ENCODE measurements around the gene METRN.

METRN gene

DNA sequence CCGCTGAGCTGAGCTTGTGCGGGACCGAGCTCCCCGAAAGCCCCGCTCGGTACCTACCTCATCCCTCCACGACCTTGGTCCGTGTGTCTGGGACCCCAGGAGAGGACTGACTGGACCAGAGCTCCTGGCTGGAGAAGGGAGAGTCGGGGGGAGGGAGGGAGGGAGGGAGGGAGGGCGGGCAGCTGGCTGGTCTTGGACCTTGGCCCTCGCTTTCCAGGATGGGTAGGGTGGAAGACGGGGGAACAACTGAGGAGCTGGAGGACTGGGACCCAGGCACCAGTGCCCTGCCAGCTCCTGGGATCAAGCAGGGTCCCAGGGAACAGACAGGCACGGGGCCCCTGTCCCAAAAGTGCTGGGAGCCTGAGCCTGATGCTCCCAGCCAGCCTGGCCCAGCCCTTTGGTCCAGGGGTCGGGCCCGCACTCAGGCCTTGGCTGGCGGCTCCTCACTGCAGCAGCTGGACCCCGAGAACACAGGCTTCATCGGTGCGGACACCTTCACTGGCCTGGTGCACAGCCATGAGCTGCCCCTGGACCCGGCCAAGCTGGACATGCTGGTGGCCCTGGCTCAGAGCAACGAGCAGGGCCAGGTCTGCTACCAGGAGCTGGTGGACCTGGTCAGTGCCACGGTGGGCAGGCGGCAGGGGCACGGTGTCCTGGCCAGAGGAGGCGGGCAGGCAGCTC, 38.9 kb upstream of the METRN start:
- Histone ChIP-seq H4K20me1 (ENCODE audit: insufficient read depth, low read length) (no peaks in the 10 kb centered on the region), H3K36me3 (replicated peaks; ENCODE audit: low read depth, low read length) (peaks cover 11% of the 10 kb centered on the region), H3K4me2 (ENCODE audit: low read length) (no peak overlapping the region), H3K4me3 (ENCODE audit: low read length) (no peak overlapping the region; the same call in 1 of the 2 replicates), H3K4me1 (ENCODE audit: low read length) (peaks cover 2% of the 10 kb centered on the region), H3K27me3 (ENCODE audit: low read depth, low read length) (no peaks in the 10 kb centered on the region), H3K9me3 (ENCODE audit: insufficient read depth, low read length) (no peaks in the 10 kb centered on the region), H2AFZ (ENCODE audit: low read depth, low read length) (no peak overlapping the region), H3K27ac (ENCODE audit: low read length) (no peak overlapping the region), H3K79me2 (ENCODE audit: low read length) (peaks cover 7% of the 10 kb centered on the region), H3K9ac (ENCODE audit: low read length) (no peak overlapping the region)
- TF ChIP-seq CTCF (IDR thresholded peaks at IDR 0.05; ENCODE audit: low read depth, low read length) (no peak), EZH2phosphoT487 (IDR thresholded peaks at IDR 0.05; ENCODE audit: low read depth) (no peak)

- no peak overlapping the region for H3K4me2 ChIP-seq (ENCODE audit: low read length)
- H4K20me1 ChIP-seq (ENCODE audit: insufficient read depth, low read length): 0 out of 2 replicates have a peak, but pooled peaks cover 4% of the 10 kb centered on the region
- peaks cover 12% of the 10 kb centered on the region for H3K79me2 ChIP-seq (ENCODE audit: low read length)
- H3K36me3 ChIP-seq (replicated peaks; ENCODE audit: low read depth, low read length): peaks cover 16% of the 10 kb centered on the region
- H3K27ac ChIP-seq (ENCODE audit: low read length): no peak overlapping the region
- H3K9me3 ChIP-seq (ENCODE audit: insufficient read depth, low read length): no peaks in the 10 kb centered on the region
- H3K4me3 ChIP-seq (ENCODE audit: low read length): no peak overlapping the region
- TF ChIP-seq EZH2phosphoT487 (IDR thresholded peaks at IDR 0.05; ENCODE audit: low read depth) (no peak), CTCF (IDR thresholded peaks at IDR 0.05; ENCODE audit: low read depth, low read length) (no peak)
- no peaks in the 10 kb centered on the region for H3K27me3 ChIP-seq (ENCODE audit: low read depth, low read length)
- H3K9ac ChIP-seq (ENCODE audit: low read length): no peak overlapping the region
- H2AFZ ChIP-seq (ENCODE audit: low read depth, low read length): no peak overlapping the region
- H3K4me1 ChIP-seq (ENCODE audit: low read length): peaks cover 7% of the 10 kb centered on the region
Measured at GRCh38 chr16:676565-676902, 38.4 kb upstream of the METRN start.

GRCh38 chr16:676913-677312, 38.0 kb upstream of the METRN start:
- Histone ChIP-seq H3K27ac (ENCODE audit: low read length) (no peak overlapping the region), H4K20me1 (ENCODE audit: insufficient read depth, low read length) (0 out of 2 replicates have a peak, but pooled peaks cover 4% of the 10 kb centered on the region), H3K4me3 (ENCODE audit: low read length) (no peak overlapping the region), H2AFZ (ENCODE audit: low read depth, low read length) (no peak overlapping the region), H3K36me3 (replicated peaks; ENCODE audit: low read depth, low read length) (peaks cover 20% of the 10 kb centered on the region), H3K27me3 (ENCODE audit: low read depth, low read length) (no peaks in the 10 kb centered on the region), H3K9ac (ENCODE audit: low read length) (no peak overlapping the region), H3K79me2 (ENCODE audit: low read length) (peaks cover 16% of the 10 kb centered on the region), H3K4me1 (ENCODE audit: low read length) (peaks cover 9% of the 10 kb centered on the region), H3K9me3 (ENCODE audit: insufficient read depth, low read length) (no peaks in the 10 kb centered on the region), H3K4me2 (ENCODE audit: low read length) (no peak overlapping the region)
- no peak for TF ChIP-seq CTCF (IDR thresholded peaks at IDR 0.05; ENCODE audit: low read depth, low read length)
- TF ChIP-seq EZH2phosphoT487 (IDR thresholded peaks at IDR 0.05; ENCODE audit: low read depth): no peak

GRCh38 chr16:677316-678190, 37.4 kb upstream of the METRN start:
- H3K4me3 ChIP-seq (ENCODE audit: low read length): no peak overlapping the region
- H3K36me3 ChIP-seq (replicated peaks; ENCODE audit: low read depth, low read length): peaks cover 20% of the 10 kb centered on the region
- peaks cover 22% of the 10 kb centered on the region for H3K79me2 ChIP-seq (ENCODE audit: low read length)
- H2AFZ ChIP-seq (ENCODE audit: low read depth, low read length): no peak overlapping the region
- H3K4me1 ChIP-seq (ENCODE audit: low read length): peaks cover 9% of the 10 kb centered on the region
- 0 out of 2 replicates have a peak, but pooled peaks cover 4% of the 10 kb centered on the region for H4K20me1 ChIP-seq (ENCODE audit: insufficient read depth, low read length)
- TF ChIP-seq CTCF (IDR thresholded peaks at IDR 0.05; ENCODE audit: low read depth, low read length) (no peak), EZH2phosphoT487 (IDR thresholded peaks at IDR 0.05; ENCODE audit: low read depth) (no peak)
- H3K9ac ChIP-seq (ENCODE audit: low read length): no peak overlapping the region
- no peaks in the 10 kb centered on the region for H3K27me3 ChIP-seq (ENCODE audit: low read depth, low read length)
- H3K9me3 ChIP-seq (ENCODE audit: insufficient read depth, low read length): no peaks in the 10 kb centered on the region
- no peak overlapping the region for H3K4me2 ChIP-seq (ENCODE audit: low read length)
- no peak overlapping the region for H3K27ac ChIP-seq (ENCODE audit: low read length)
